Sigmoid colon (tissue), 7 donors: ENCODE data around the gene PREX1. TPM values are rescaled to one million over a fixed set of nuclear protein-coding genes. Genes with fewer than 3 reads are reported as not detected.

Experiments
- DNase-seq: peaks from one replicate; pipeline ENCODE4 v3.0.0-alpha.2; 2019
- H3K27ac ChIP-seq, 4 donors: fragments of 200-600 bp; sonication (generic); one replicate each; pipeline ENCODE4 v1.5.1; 2016 to 2019; ENCODE audit warnings: mild to moderate bottlenecking in 1 of 4
- H3K27me3 ChIP-seq, 3 donors: fragments of 200-600 bp; sonication (generic); one replicate each; pipeline ENCODE4 v1.5.1; 2019; ENCODE audit warnings: mild to moderate bottlenecking in 1 of 3
- H3K36me3 ChIP-seq, 4 donors: fragments of 200-600 bp; sonication (generic); one replicate each; pipeline ENCODE4 v1.5.1; 2016 to 2019
- H3K4me1 ChIP-seq, 4 donors: fragments of 200-600 bp; sonication (generic); one replicate each; pipeline ENCODE4 v1.5.1; 2017 to 2019
- H3K4me3 ChIP-seq, 4 donors: fragments of 200-600 bp; sonication (generic); one replicate each; pipeline ENCODE4 v1.5.1; 2017 to 2019; ENCODE audit warnings: mild to moderate bottlenecking in 2 of 4, moderate library complexity in 1 of 4
- H3K9me3 ChIP-seq, 4 donors: fragments of 200-600 bp in 3 of 4; sonication (generic) in 3 of 4; one replicate each; pipeline versions ENCODE4 v1.5.1 to v1.6.1; 2013 to 2019
- EP300 ChIP-seq, 4 donors: sonication (generic); formaldehyde crosslinking; IDR thresholded peaks; one replicate each; pipeline ENCODE4 v1.6.1; 2017; ENCODE audit warnings: antibody characterized with exemption in 4 of 4
- POLR2A ChIP-seq, 2 donors: fragments of 450-650 bp; IDR thresholded peaks; one replicate each; pipeline ENCODE4 v1.6.1; 2016; ENCODE audit warnings: antibody characterized with exemption in 2 of 2, mild to moderate bottlenecking in 2 of 2, moderate library complexity in 2 of 2
- POLR2AphosphoS5 ChIP-seq, 4 donors: sonication (generic); formaldehyde crosslinking; IDR thresholded peaks; one replicate each; pipeline ENCODE4 v1.6.1; 2017; ENCODE audit warnings: antibody characterized with exemption in 4 of 4
- WGBS, 2 donors: extraction: QIAGEN DNeasy Blood & Tissue Kit; methylation state at CpG; one replicate each; pipeline ENCODE4 v1.1.7; 2013; 5-methylcytosine and 5-hydroxymethylcytosine counted together
- intact Hi-C: fragments of 100-400 bp; cut with DNase I; formaldehyde crosslinking; loops from one replicate; pipeline ENCODE4 v1.15.1; 2023
- polyA plus RNA-seq, 3 donors: library from polyadenylated mRNA; stranded (reverse); fragments of 200-250 nt; gene quantifications; one replicate each; pipeline ENCODE4 v1.2.3, GENCODE V29; 2013
- total RNA-seq, 4 donors: library from RNA; depleted of rRNA; stranded (reverse); fragments of >200 nt; gene quantifications; one replicate each; pipeline ENCODE4 v1.1.0, GENCODE V29; 2016
- TF ChIP-seq, protein P1 (sequence below), 4 experiments: fragments of 450-650 bp in 3 of 4; fragments of 200-600 bp in 1 of 4; IDR thresholded peaks; one replicate each; pipeline ENCODE4 v1.5.1; 2016 to 2019; ENCODE audit warnings: antibody characterized with exemption in 4 of 4, mild to moderate bottlenecking in 3 of 4, moderate library complexity in 2 of 4
- donor health status: healthy with polysubstance abuse.
- donor health status: Bipolar disorder and iron deficiency.
- donor health status: healthy.

The PREX1 gene
- total and polyA plus RNA-seq, 7 donors, result 5.4 to 22.9 (median 15.5) TPM

- no peak for DNase-seq
- TF ChIP-seq EP300 (IDR thresholded peaks at IDR 0.05) (no peak), POLR2A (IDR thresholded peaks at IDR 0.05) (no peak), POLR2AphosphoS5 (IDR thresholded peaks at IDR 0.05) (no peak)
- TF ChIP-seq, protein P1, sequence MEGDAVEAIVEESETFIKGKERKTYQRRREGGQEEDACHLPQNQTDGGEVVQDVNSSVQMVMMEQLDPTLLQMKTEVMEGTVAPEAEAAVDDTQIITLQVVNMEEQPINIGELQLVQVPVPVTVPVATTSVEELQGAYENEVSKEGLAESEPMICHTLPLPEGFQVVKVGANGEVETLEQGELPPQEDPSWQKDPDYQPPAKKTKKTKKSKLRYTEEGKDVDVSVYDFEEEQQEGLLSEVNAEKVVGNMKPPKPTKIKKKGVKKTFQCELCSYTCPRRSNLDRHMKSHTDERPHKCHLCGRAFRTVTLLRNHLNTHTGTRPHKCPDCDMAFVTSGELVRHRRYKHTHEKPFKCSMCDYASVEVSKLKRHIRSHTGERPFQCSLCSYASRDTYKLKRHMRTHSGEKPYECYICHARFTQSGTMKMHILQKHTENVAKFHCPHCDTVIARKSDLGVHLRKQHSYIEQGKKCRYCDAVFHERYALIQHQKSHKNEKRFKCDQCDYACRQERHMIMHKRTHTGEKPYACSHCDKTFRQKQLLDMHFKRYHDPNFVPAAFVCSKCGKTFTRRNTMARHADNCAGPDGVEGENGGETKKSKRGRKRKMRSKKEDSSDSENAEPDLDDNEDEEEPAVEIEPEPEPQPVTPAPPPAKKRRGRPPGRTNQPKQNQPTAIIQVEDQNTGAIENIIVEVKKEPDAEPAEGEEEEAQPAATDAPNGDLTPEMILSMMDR (IDR thresholded peaks at IDR 0.05), result no peak
- peaks cover 0 to 11% (median 3%) of the 10 kb centered on the region in 4 donors for H3K4me1 ChIP-seq
- H3K4me3 ChIP-seq, result no peak overlapping the region
- intact Hi-C loops, result no loop called here
- no peaks in the 10 kb centered on the region for H3K9me3 ChIP-seq
- 89 to 94% methylated on average over 16 of the region's 16 CpGs for WGBS, 2 donors
- no peaks in the 10 kb centered on the region for H3K27me3 ChIP-seq
- H3K36me3 ChIP-seq, result no peaks in the 10 kb centered on the region
- no peak overlapping the region for H3K27ac ChIP-seq
Measured at GRCh38 chr20:48742912-48743680, 84.7 kb downstream of the PREX1 start.

DNA sequence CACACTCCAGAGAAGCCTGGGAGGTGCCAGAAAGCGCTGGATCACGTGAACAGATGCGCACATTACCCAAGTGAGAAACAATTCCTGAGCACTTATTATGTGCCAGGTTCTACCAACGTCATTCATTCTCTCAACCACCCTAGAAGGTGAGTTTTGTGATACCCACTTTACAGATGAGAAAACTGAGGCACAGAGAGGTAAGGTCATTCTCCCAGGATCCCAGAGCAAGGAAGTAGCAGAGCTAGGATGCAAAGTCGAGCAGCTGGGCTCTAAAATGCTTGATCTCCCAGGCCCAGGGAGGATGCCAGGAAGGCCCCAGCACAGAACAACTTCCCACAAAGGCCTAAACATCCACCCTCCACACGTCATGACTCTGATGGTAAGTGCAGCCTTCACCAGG is 85.6 kb downstream of the PREX1 start:
- no peak overlapping the region for H3K27ac ChIP-seq
- no peak for TF ChIP-seq POLR2A (IDR thresholded peaks at IDR 0.05)
- TF ChIP-seq, protein P1 (IDR thresholded peaks at IDR 0.05), result no peak
- TF ChIP-seq EP300 (IDR thresholded peaks at IDR 0.05), result no peak
- TF ChIP-seq POLR2AphosphoS5 (IDR thresholded peaks at IDR 0.05), result no peak
- no peaks in the 10 kb centered on the region for H3K9me3 ChIP-seq
- no peak for DNase-seq
- H3K27me3 ChIP-seq, result no peaks in the 10 kb centered on the region
- intact Hi-C loops, result no loop called here
- no peak overlapping the region for H3K4me3 ChIP-seq
- peaks cover 0 to 12% (median 5%) of the 10 kb centered on the region in 4 donors for H3K4me1 ChIP-seq
- H3K36me3 ChIP-seq, result no peaks in the 10 kb centered on the region
- WGBS, 2 donors, result 79 to 88% methylated on average over 6 of the region's 6 CpGs

DNA sequence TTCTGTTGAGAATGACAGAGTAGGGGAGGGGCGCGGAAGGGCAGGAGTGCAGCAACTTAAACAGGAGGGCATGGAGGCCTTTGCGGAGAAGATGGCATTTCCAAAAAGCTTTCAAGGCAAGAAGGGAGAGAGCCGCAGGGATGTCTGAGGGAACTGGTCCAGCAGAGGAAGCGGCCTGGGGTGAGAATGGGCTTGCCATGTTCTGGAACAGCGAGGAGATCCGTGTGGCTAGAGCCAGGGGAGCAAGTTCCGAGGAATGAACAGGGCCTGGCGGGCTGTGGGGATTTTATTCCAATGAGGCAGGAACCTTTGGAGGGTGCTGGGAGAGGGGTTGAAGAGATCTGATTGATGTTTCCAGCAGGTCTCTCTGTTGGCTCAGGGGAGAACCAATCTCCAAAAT is 86.1 kb downstream of the PREX1 start:
- H3K4me1 ChIP-seq, result peaks cover 0 to 12% (median 5%) of the 10 kb centered on the region in 4 donors
- H3K9me3 ChIP-seq, result no peaks in the 10 kb centered on the region
- H3K27ac ChIP-seq, result no peak overlapping the region
- DNase-seq, result no peak
- 95 to 97% methylated on average over 9 of the region's 9 CpGs for WGBS, 2 donors
- H3K36me3 ChIP-seq, result no peaks in the 10 kb centered on the region
- no peak overlapping the region for H3K4me3 ChIP-seq
- TF ChIP-seq, protein P1 (IDR thresholded peaks at IDR 0.05), result no peak
- no peak for TF ChIP-seq POLR2AphosphoS5 (IDR thresholded peaks at IDR 0.05)
- TF ChIP-seq EP300 (IDR thresholded peaks at IDR 0.05), result no peak
- TF ChIP-seq POLR2A (IDR thresholded peaks at IDR 0.05), result no peak
- no peaks in the 10 kb centered on the region for H3K27me3 ChIP-seq
- intact Hi-C loops, result no loop called here

DNA sequence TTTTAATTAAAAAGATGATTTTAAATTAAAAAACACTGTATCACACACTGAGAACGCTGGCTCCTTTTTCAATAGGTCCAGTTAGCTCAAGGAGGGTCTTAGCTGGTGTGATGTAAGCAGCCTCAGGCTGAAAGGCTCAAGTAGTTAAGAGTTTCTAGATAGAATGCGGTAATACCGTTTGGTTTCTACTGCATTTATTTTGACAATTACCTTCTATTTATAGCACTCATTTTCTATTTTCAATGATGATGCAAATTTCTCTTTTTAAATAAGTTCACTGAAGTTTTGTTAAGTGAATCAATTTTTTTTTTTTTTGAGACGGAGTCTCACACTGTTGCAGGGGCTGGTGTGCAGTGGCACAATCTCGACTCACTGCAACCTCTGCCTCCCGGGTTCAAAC is 87.1 kb downstream of the PREX1 start:
- DNase-seq, result no peak
- intact Hi-C loops, result no loop called here
- Histone ChIP-seq H3K4me3 (no peak overlapping the region), H3K9me3 (no peaks in the 10 kb centered on the region), H3K4me1 (peaks cover 0 to 12% (median 5%) of the 10 kb centered on the region in 4 donors), H3K27ac (no peak overlapping the region), H3K36me3 (no peaks in the 10 kb centered on the region), H3K27me3 (no peaks in the 10 kb centered on the region)
- 84 to 89% methylated on average over 6 of the region's 6 CpGs for WGBS, 2 donors
- TF ChIP-seq POLR2A (IDR thresholded peaks at IDR 0.05), result no peak
- TF ChIP-seq, protein P1 (IDR thresholded peaks at IDR 0.05), result no peak

GRCh38 chr20:48740292-48740649 is 87.5 kb downstream of the PREX1 start:
- no peak for DNase-seq
- TF ChIP-seq, protein P1 (IDR thresholded peaks at IDR 0.05), result no peak
- TF ChIP-seq EP300 (IDR thresholded peaks at IDR 0.05) (no peak), POLR2A (IDR thresholded peaks at IDR 0.05) (no peak), POLR2AphosphoS5 (IDR thresholded peaks at IDR 0.05) (no peak)
- H3K9me3 ChIP-seq, result no peaks in the 10 kb centered on the region
- 63 to 88% methylated on average over 2 of the region's 2 CpGs for WGBS, 2 donors
- peaks cover 0 to 12% (median 5%) of the 10 kb centered on the region in 4 donors for H3K4me1 ChIP-seq
- no peaks in the 10 kb centered on the region for H3K27me3 ChIP-seq
- no peak overlapping the region for H3K4me3 ChIP-seq
- no peak overlapping the region for H3K27ac ChIP-seq
- H3K36me3 ChIP-seq, result no peaks in the 10 kb centered on the region
- intact Hi-C loops, result no loop called here
